Kidney (tissue), 14 donors: ENCODE results near the gene SEPTIN12. TPM values are rescaled to one million over a fixed set of nuclear protein-coding genes. Genes with fewer than 3 reads are reported as not detected.

Experiments
- DNase-seq, 5 donors: peaks; one replicate each; pipeline ENCODE4 v3.0.0-alpha.2; 2013 to 2020
- FAIRE-seq: peaks from 2 replicates; lab custom pipeline; 2012; peaks lifted over from hg19 to GRCh38; lab: Jason Lieb, UNC
- H3K27ac ChIP-seq, 2 donors: one replicate each; pipeline ENCODE4 v1.7.0; 2013; ENCODE audit warnings: low read depth in 2 of 2, low read length in 2 of 2, inconsistent platforms in 1 of 2
- H3K27me3 ChIP-seq: one replicate; pipeline ENCODE4 v1.7.1; 2013; ENCODE audit warnings: low read length, inconsistent platforms; ENCODE audit not compliant: control insufficient read depth, insufficient read depth
- H3K36me3 ChIP-seq, 3 donors: one replicate each; pipeline versions ENCODE4 v1.7.0 to v1.7.1; 2013; ENCODE audit warnings: low read length in 3 of 3, control low read depth in 1 of 3, inconsistent platforms in 1 of 3; ENCODE audit not compliant: insufficient read depth in 3 of 3, control insufficient read depth in 2 of 3
- H3K4me1 ChIP-seq, 3 donors: one replicate each; pipeline versions ENCODE4 v1.7.0 to v1.7.1; 2013; ENCODE audit warnings: low read length in 3 of 3, inconsistent platforms in 1 of 3, low read depth in 1 of 3; ENCODE audit not compliant: control insufficient read depth in 2 of 3, insufficient read depth in 2 of 3
- H3K4me3 ChIP-seq, 3 donors: one replicate each; pipeline versions ENCODE4 v1.7.0 to v1.8.1; 2013; ENCODE audit warnings: low read length in 3 of 3, control low read depth in 1 of 3, inconsistent platforms in 1 of 3
- H3K9ac ChIP-seq, 3 donors: one replicate each; pipeline versions ENCODE4 v1.7.0 to v1.7.1; 2013; ENCODE audit warnings: low read length in 3 of 3, control low read depth in 1 of 3, inconsistent platforms in 1 of 3
- H3K9me3 ChIP-seq, 3 donors: one replicate each; pipeline versions ENCODE4 v1.7.0 to v1.7.1; 2013; ENCODE audit warnings: low read length in 3 of 3, control low read depth in 1 of 3, inconsistent platforms in 1 of 3; ENCODE audit not compliant: control insufficient read depth in 2 of 3, insufficient read depth in 1 of 3
- CTCF ChIP-seq: IDR thresholded peaks from 3 replicates; pipeline ENCODE4 v1.5.1; 2012; ENCODE audit warnings: mild to moderate bottlenecking, moderate library complexity, borderline replicate concordance; ENCODE audit not compliant: insufficient read depth; ENCODE audit errors: extremely low read depth
- intact Hi-C: fragments of 100-400 bp; cut with DNase I; formaldehyde crosslinking; loops from one replicate; pipeline ENCODE4 v1.11.1; 2022
- polyA plus RNA-seq: library from polyadenylated mRNA; stranded (reverse); fragments of 350-450 nt; fragmentation: Illumina TruSeq; extraction: RNeasy Lipid Tissue Mini Kit (QIAGEN cat#74804); gene quantifications from one replicate; pipeline ENCODE4 v1.2.3, GENCODE V29; 2014; ENCODE audit warnings: low read depth, low replicate concordance; ENCODE audit not compliant: insufficient read depth
- total RNA-seq: library from RNA; stranded (reverse); fragmentation: NEBNext Ultra II Directional; extraction: Animal tissue kit (Norgen Biotek cat#: 25700); gene quantifications from one replicate; pipeline ENCODE4 v1.2.1, GENCODE V29; 2021
- donor health status: control.
- donor health status: control.
- donor health status: control.
- donor health status: control.
- donor health status: control.
- donor health status: DM: yes; HTN: yes; CAD: no.
- donor health status: Normal renal cell carcinoma (clear cell type).

SEPTIN12 gene
- total and polyA plus RNA-seq, 2 donors from 2014 or later = not detected

GRCh38 chr16:4763791-4764190 lies 24.4 kb downstream of the SEPTIN12 start:
- intact Hi-C loops = no loop called here
- no peak for TF ChIP-seq CTCF

GRCh38 chr16:4762205-4762604 lies 25.9 kb downstream of the SEPTIN12 start:
- intact Hi-C loops = no loop called here
- H3K36me3 ChIP-seq = peaks cover 0 to 36% (median 15%) of the 10 kb centered on the region in 3 donors
- DNase-seq = no peak

More at GRCh38 chr16:4763791-4764190, 24.4 kb downstream of the SEPTIN12 start:
- H3K4me1 ChIP-seq = peaks cover 0 to 14% (median under 1%) of the 10 kb centered on the region in 3 donors
- H3K27me3 ChIP-seq = no peaks in the 10 kb centered on the region
- FAIRE-seq (no peak), DNase-seq (no peak)
- H3K4me3 ChIP-seq = no peak overlapping the region
- no peaks in the 10 kb centered on the region for H3K9me3 ChIP-seq
- no peak overlapping the region for H3K9ac ChIP-seq
- peaks cover 0 to 32% (median 15%) of the 10 kb centered on the region in 3 donors for H3K36me3 ChIP-seq
- no peak overlapping the region for H3K27ac ChIP-seq

GRCh38 chr16:4760221-4760910 lies 27.8 kb downstream of the SEPTIN12 start:
- Histone ChIP-seq H3K9ac (no peak overlapping the region), H3K27me3 (no peaks in the 10 kb centered on the region), H3K9me3 (peaks cover 0 to 2% (median 0%) of the 10 kb centered on the region in 3 donors), H3K27ac (no peak overlapping the region), H3K4me3 (no peak overlapping the region), H3K4me1 (peaks cover 0 to 3% (median 0%) of the 10 kb centered on the region in 3 donors), H3K36me3 (peaks cover 3 to 36% (median 19%) of the 10 kb centered on the region in 3 donors)
- FAIRE-seq (no peak), DNase-seq (no peak)
- no peak for TF ChIP-seq CTCF
- intact Hi-C loops = no loop called here

More at GRCh38 chr16:4762205-4762604, 25.9 kb downstream of the SEPTIN12 start:
- Histone ChIP-seq H3K4me1 (peaks cover 0 to 14% (median 0%) of the 10 kb centered on the region in 3 donors), H3K27ac (no peak overlapping the region), H3K27me3 (no peaks in the 10 kb centered on the region), H3K4me3 (no peak overlapping the region), H3K9me3 (no peaks in the 10 kb centered on the region), H3K9ac (no peak overlapping the region)
- no peak for FAIRE-seq
- no peak for TF ChIP-seq CTCF
